Lower lobe of right lung (tissue), 2 donors: Measurements from ENCODE around the gene RIPPLY1. TPM values are rescaled to one million over a fixed set of nuclear protein-coding genes. Genes with fewer than 3 reads are reported as not detected.

ENCODE experiments used
- ATAC-seq, 2 donors: fragments of 200-7000 bp; cut with Tn5 transposase; one replicate each; pipeline ENCODE4 v1.9.1; 2020 to 2022; ENCODE audit warnings: mild to moderate bottlenecking in 2 of 2, moderate library complexity in 2 of 2
- DNase-seq: peaks from one replicate; pipeline ENCODE4 v3.0.0-alpha.2; 2020
- H3K27ac ChIP-seq: fragments of 200-600 bp; one replicate; pipeline ENCODE4 v1.8.0; 2022
- H3K27me3 ChIP-seq: fragments of 200-600 bp; one replicate; pipeline ENCODE4 v1.8.0; 2022; ENCODE audit warnings: low read depth
- H3K36me3 ChIP-seq: fragments of 200-600 bp; one replicate; pipeline ENCODE4 v1.8.0; 2022; ENCODE audit warnings: mild to moderate bottlenecking
- H3K4me1 ChIP-seq: fragments of 200-600 bp; one replicate; pipeline ENCODE4 v1.8.0; 2022
- H3K4me3 ChIP-seq: fragments of 200-600 bp; one replicate; pipeline ENCODE4 v1.8.0; 2022; ENCODE audit warnings: mild to moderate bottlenecking
- H3K9me3 ChIP-seq: fragments of 200-600 bp; one replicate; pipeline ENCODE4 v1.8.0; 2022
- intact Hi-C: fragments of 100-400 bp; cut with DNase I; formaldehyde crosslinking; loops from one replicate; pipeline ENCODE4 v1.11.0; 2022
- total RNA-seq: library from RNA; stranded (reverse); fragmentation: NEBNext Ultra II Directional; extraction: Animal tissue kit (Norgen Biotek cat#: 25700); gene quantifications from one replicate; pipeline ENCODE4 v1.2.1, GENCODE V29; 2021
- TF ChIP-seq, protein P1 (sequence below): fragments of 200-600 bp; IDR thresholded peaks from one replicate; pipeline ENCODE4 v1.8.0; 2022; ENCODE audit warnings: antibody characterized with exemption, mild to moderate bottlenecking
- donor health status: DM: no; HTN: yes; CAD: no; lungs with severe emphysema.

RIPPLY1 gene
- total RNA-seq, 1 donor from 2014 or later: not detected

DNA sequence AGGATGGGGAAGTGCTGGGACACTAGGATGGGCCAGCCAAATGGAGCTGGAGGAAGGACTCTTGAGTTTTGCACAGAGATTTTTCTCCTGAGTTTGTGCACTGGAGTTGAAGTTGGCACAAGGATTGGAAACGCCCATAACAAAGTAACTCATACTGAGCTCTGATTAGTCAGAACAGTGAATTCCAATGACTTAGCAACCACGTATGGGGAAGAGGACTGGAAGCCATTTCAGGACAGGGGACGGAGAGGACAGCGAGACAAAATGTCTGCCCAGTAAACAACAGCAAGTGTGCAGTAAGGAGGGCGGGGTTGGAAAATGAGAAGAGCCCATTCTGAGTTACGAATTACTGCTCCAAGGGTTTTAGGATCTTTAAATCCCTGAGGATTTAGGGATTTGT, 5.9 kb downstream of the RIPPLY1 start:
- no peak for ATAC-seq
- Histone ChIP-seq H3K4me1 (no peaks in the 10 kb centered on the region), H3K27ac (no peak overlapping the region), H3K27me3 (no peaks in the 10 kb centered on the region), H3K9me3 (no peaks in the 10 kb centered on the region), H3K36me3 (no peaks in the 10 kb centered on the region), H3K4me3 (no peak overlapping the region)
- DNase-seq: no peak
- TF ChIP-seq, protein P1, sequence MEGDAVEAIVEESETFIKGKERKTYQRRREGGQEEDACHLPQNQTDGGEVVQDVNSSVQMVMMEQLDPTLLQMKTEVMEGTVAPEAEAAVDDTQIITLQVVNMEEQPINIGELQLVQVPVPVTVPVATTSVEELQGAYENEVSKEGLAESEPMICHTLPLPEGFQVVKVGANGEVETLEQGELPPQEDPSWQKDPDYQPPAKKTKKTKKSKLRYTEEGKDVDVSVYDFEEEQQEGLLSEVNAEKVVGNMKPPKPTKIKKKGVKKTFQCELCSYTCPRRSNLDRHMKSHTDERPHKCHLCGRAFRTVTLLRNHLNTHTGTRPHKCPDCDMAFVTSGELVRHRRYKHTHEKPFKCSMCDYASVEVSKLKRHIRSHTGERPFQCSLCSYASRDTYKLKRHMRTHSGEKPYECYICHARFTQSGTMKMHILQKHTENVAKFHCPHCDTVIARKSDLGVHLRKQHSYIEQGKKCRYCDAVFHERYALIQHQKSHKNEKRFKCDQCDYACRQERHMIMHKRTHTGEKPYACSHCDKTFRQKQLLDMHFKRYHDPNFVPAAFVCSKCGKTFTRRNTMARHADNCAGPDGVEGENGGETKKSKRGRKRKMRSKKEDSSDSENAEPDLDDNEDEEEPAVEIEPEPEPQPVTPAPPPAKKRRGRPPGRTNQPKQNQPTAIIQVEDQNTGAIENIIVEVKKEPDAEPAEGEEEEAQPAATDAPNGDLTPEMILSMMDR: no peak
- intact Hi-C loops: no loop called here

GRCh38 chrX:106894978-106895452, 8.1 kb downstream of the RIPPLY1 start:
- no peak overlapping the region for H3K27ac ChIP-seq
- H3K4me3 ChIP-seq: no peak overlapping the region
- intact Hi-C loops: no loop called here
- H3K36me3 ChIP-seq: no peaks in the 10 kb centered on the region
- DNase-seq (no peak), ATAC-seq (peak; percentile 53 to 62)
- no peaks in the 10 kb centered on the region for H3K9me3 ChIP-seq
- no peaks in the 10 kb centered on the region for H3K4me1 ChIP-seq
- TF ChIP-seq, protein P1: no peak
- no peaks in the 10 kb centered on the region for H3K27me3 ChIP-seq

DNA sequence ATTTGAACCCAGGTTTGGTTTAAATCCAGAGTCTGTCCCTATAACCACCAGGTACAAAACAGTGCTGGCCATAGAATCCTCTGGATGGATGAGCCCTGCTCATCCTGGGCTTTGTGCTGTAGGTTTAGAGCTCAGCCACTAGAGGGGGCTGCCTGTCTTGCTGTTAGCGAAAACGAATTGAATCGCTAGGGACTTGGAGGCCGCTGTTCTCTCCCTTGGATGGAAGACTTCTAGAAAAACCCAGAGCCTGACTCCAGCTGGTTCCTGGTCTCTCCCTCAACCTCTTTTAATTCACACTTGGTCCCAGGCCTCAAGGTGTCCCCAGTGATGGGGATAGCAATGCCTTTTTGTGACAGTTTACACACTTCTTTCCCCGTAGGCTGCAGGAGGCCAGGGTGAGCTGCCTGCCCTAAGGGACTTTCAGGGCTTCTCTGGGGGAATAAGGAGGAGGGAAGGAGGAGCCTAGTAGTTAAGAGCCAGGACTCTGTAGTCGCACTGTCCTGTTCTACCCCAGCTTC, 8.7 kb downstream of the RIPPLY1 start:
- TF ChIP-seq, protein P1: peak; percentile 69
- DNase-seq: peak; percentile 46

GRCh38 chrX:106891762-106892460, 11.2 kb downstream of the RIPPLY1 start:
- no peak overlapping the region for H3K4me3 ChIP-seq
- no peak for DNase-seq
- ATAC-seq: no peak
- H3K9me3 ChIP-seq: no peaks in the 10 kb centered on the region
- H3K4me1 ChIP-seq: no peaks in the 10 kb centered on the region
- H3K27ac ChIP-seq: no peak overlapping the region
- H3K36me3 ChIP-seq: no peaks in the 10 kb centered on the region
- intact Hi-C loops: no loop called here
- no peaks in the 10 kb centered on the region for H3K27me3 ChIP-seq
- TF ChIP-seq, protein P1: no peak

More for the DNA sequence above, 8.7 kb downstream of the RIPPLY1 start:
- no peak overlapping the region for H3K4me3 ChIP-seq
- no peaks in the 10 kb centered on the region for H3K36me3 ChIP-seq
- H3K27me3 ChIP-seq: no peaks in the 10 kb centered on the region
- intact Hi-C loops: no loop called here
- H3K27ac ChIP-seq: no peak overlapping the region
- no peaks in the 10 kb centered on the region for H3K9me3 ChIP-seq
- H3K4me1 ChIP-seq: no peaks in the 10 kb centered on the region
- peak; percentile 85 to 90 for ATAC-seq

GRCh38 chrX:106889468-106889867, 13.7 kb downstream of the RIPPLY1 start:
- no peaks in the 10 kb centered on the region for H3K4me1 ChIP-seq
- intact Hi-C loops: no loop called here
- DNase-seq (no peak), ATAC-seq (no peak)
- TF ChIP-seq, protein P1: no peak
- H3K27me3 ChIP-seq: no peaks in the 10 kb centered on the region
- no peaks in the 10 kb centered on the region for H3K9me3 ChIP-seq
- no peaks in the 10 kb centered on the region for H3K36me3 ChIP-seq
- no peak overlapping the region for H3K27ac ChIP-seq
- no peak overlapping the region for H3K4me3 ChIP-seq
